Activated naive CD4-positive, alpha-beta T cell treated with anti-CD3 and anti-CD28 coated beads, Interleukin-2, amount 50 U/mL, for 24 hours (primary cell): ENCODE results near the gene KRTAP4-9.
"Not testable (repeated sequence)": the region's sequence is repeated elsewhere in the genome, so short reads cannot be mapped to it uniquely, and the experiment has no call there.

Source experiments
- H3K27ac Mint-ChIP-seq: one replicate; pipeline ENCODE4 v1.8.0; 2021; ENCODE audit warnings: mild to moderate bottlenecking, mixed read lengths
- H3K27me3 Mint-ChIP-seq: one replicate; pipeline ENCODE4 v1.8.0; 2021; ENCODE audit warnings: mixed read lengths
- H3K36me3 Mint-ChIP-seq: one replicate; pipeline ENCODE4 v1.8.0; 2021; ENCODE audit warnings: mixed read lengths
- H3K4me1 Mint-ChIP-seq: one replicate; pipeline ENCODE4 v1.8.0; 2021; ENCODE audit warnings: mixed read lengths
- H3K4me3 Mint-ChIP-seq: one replicate; pipeline ENCODE4 v1.8.0; 2021; ENCODE audit warnings: mild to moderate bottlenecking, mixed read lengths
- H3K9me3 Mint-ChIP-seq: one replicate; pipeline ENCODE4 v1.8.0; 2021; ENCODE audit warnings: mixed read lengths

Gene KRTAP4-9

GRCh38 chr17:41141361-41141760, 36.2 kb downstream of the KRTAP4-9 start:
- peaks cover 14% of the 10 kb centered on the region for H3K36me3 Mint-ChIP-seq
- peaks cover 20% of the 10 kb centered on the region for H3K9me3 Mint-ChIP-seq
- H3K4me3 Mint-ChIP-seq: no peak overlapping the region
- H3K4me1 Mint-ChIP-seq: no peaks in the 10 kb centered on the region
- no peak overlapping the region for H3K27ac Mint-ChIP-seq
- no peaks in the 10 kb centered on the region for H3K27me3 Mint-ChIP-seq

DNA sequence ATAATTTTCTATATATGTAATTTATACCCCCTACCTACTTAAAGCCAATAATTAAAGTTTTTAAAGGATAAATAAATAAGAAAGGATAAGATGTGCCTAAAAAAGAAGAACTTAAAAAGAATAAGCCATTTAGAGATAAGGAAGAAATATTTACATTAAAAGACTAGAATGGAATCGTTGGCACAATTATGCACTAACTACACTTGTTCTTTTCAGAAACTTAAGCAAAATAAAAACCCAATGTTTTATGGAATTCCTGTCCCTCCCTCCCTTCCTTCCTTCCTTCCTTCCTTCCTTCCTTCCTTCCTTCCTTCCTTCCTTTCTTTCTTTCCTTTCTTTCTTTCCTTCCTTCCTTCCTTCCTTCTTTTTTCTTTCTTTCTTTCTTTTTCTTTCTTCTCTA, 39.7 kb downstream of the KRTAP4-9 start:
- Mint-ChIP-seq H3K4me3 (no peak overlapping the region), H3K4me1 (no peaks in the 10 kb centered on the region)

GRCh38 chr17:41145261-41145660, 40.1 kb downstream of the KRTAP4-9 start:
- H3K4me1 Mint-ChIP-seq: no peaks in the 10 kb centered on the region

More for the DNA sequence above, 39.7 kb downstream of the KRTAP4-9 start:
- Mint-ChIP-seq H3K27ac (no peak overlapping the region), H3K9me3 (peaks cover 15% of the 10 kb centered on the region), H3K36me3 (peaks cover 10% of the 10 kb centered on the region), H3K27me3 (no peaks in the 10 kb centered on the region)

DNA sequence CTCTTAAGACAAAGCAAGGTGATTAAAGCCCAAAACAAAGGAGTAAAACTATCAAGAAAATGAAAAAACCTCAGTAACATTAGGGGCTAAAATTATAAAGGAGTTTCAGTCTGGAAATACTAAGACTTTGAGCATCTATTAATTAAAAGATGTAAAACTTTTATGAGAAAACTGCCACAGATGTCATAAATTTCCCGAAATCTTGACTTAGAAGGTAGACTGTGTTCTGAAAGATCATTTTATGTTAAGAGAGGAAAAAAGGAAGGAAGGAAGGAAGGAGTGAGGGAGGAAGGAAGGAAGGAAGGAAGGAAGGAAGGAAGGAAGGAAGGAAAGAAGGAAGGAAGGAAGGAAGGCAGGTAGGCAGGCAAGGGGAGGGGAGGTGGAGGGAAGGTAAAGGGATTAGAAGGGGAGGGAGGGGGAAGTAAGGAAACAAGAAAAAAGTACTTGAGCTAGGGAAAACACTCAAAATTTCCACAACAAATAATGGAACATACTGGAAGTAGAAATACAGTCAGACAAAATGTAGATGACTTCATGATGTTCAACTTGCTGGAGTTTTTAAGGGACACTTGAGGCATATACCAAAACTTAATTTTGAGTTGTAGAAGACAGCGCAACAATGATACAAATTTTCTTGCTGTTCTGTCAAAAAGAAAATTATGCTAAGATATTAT, 42.5 kb downstream of the KRTAP4-9 start:
- Mint-ChIP-seq H3K27ac (peak overlapping the region; percentile 5), H3K4me1 (no peaks in the 10 kb centered on the region), H3K9me3 (peaks cover 11% of the 10 kb centered on the region), H3K36me3 (peaks cover 9% of the 10 kb centered on the region), H3K27me3 (no peaks in the 10 kb centered on the region), H3K4me3 (no peak overlapping the region)

More at GRCh38 chr17:41145261-41145660, 40.1 kb downstream of the KRTAP4-9 start:
- Mint-ChIP-seq H3K9me3 (peaks cover 15% of the 10 kb centered on the region), H3K36me3 (peaks cover 10% of the 10 kb centered on the region), H3K27ac (no peak overlapping the region), H3K27me3 (no peaks in the 10 kb centered on the region), H3K4me3 (no peak overlapping the region)

- H3K4me3 Mint-ChIP-seq: not testable (repeated sequence)
These were observed 43.9 kb downstream of the KRTAP4-9 start for GRCh38 chr17:41148971-41149651.

GRCh38 chr17:41149652-41149985, 44.4 kb downstream of the KRTAP4-9 start, which contains the start of gene KRTAP4-5:
Gene KRTAP4-5, minus strand, starts transcription at chr17:41149825. Its CDS starts 58 bp downstream, at chr17:41149767.
- Mint-ChIP-seq H3K36me3 (peaks cover 2% of the 10 kb centered on the region), H3K4me3 (no peak within 1 kb of the TSS), H3K4me1 (no peaks in the 10 kb centered on the region), H3K27me3 (no peaks in the 10 kb centered on the region), H3K27ac (no peak within 1 kb of the TSS), H3K9me3 (no peaks in the 10 kb centered on the region)

More at GRCh38 chr17:41148971-41149651, 43.9 kb downstream of the KRTAP4-9 start:
- H3K36me3 Mint-ChIP-seq, H3K27ac Mint-ChIP-seq, H3K4me1 Mint-ChIP-seq, H3K9me3 Mint-ChIP-seq, H3K27me3 Mint-ChIP-seq: not testable (repeated sequence)

GRCh38 chr17:41150026-41150425, 44.8 kb downstream of the KRTAP4-9 start:
- Mint-ChIP-seq H3K27me3 (no peaks in the 10 kb centered on the region), H3K4me1 (no peaks in the 10 kb centered on the region), H3K36me3 (peaks cover 1% of the 10 kb centered on the region), H3K4me3 (no peak overlapping the region), H3K9me3 (no peaks in the 10 kb centered on the region), H3K27ac (no peak overlapping the region)

GRCh38 chr17:41151525-41151924, 46.3 kb downstream of the KRTAP4-9 start:
- Mint-ChIP-seq H3K4me1 (no peaks in the 10 kb centered on the region), H3K4me3 (no peak overlapping the region), H3K27ac (no peak overlapping the region), H3K27me3 (no peaks in the 10 kb centered on the region), H3K36me3 (no peaks in the 10 kb centered on the region), H3K9me3 (no peaks in the 10 kb centered on the region)

DNA sequence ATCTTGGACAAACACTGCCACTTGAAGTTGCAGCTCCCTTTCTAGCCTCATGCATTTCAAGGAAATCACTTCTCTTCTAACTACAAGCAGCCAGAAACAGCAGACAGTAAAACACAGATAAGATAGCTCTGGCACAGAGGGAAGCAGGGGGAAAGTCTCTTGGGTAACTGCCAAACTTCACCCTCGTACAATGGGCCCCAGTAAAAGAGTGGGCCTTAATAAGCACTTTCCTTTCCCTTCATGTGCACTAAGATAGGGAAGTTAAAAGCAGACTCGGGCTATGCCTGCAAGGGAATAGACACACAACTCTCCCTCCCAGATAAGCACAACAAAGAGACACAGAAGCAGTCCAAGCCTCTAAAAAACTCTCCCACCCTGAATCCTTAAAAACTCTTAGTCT, 48.7 kb downstream of the KRTAP4-9 start:
- H3K27me3 Mint-ChIP-seq: peaks cover 2% of the 10 kb centered on the region
- H3K9me3 Mint-ChIP-seq: no peaks in the 10 kb centered on the region
- no peak overlapping the region for H3K4me3 Mint-ChIP-seq
- no peaks in the 10 kb centered on the region for H3K36me3 Mint-ChIP-seq
- no peak overlapping the region for H3K27ac Mint-ChIP-seq
- no peaks in the 10 kb centered on the region for H3K4me1 Mint-ChIP-seq
